GM19463 (cell line): ENCODE measurements around the gene HSBP1L1.

Source experiments
- ATAC-seq: cut with Tn5 transposase; IDR thresholded peaks from one replicate; pipeline ENCODE4 v1.9.1; 2021; ENCODE audit warnings: mild to moderate bottlenecking, moderate library complexity; ENCODE audit not compliant: unreplicated experiment

Gene HSBP1L1

GRCh38 chr18:79964330-79965118 lies at the start of gene HSBP1L1:
Gene HSBP1L1, plus strand, starts transcription at chr18:79964643. Its CDS starts 93 bp downstream, at chr18:79964736.
- ATAC-seq, result peak; percentile 52

DNA sequence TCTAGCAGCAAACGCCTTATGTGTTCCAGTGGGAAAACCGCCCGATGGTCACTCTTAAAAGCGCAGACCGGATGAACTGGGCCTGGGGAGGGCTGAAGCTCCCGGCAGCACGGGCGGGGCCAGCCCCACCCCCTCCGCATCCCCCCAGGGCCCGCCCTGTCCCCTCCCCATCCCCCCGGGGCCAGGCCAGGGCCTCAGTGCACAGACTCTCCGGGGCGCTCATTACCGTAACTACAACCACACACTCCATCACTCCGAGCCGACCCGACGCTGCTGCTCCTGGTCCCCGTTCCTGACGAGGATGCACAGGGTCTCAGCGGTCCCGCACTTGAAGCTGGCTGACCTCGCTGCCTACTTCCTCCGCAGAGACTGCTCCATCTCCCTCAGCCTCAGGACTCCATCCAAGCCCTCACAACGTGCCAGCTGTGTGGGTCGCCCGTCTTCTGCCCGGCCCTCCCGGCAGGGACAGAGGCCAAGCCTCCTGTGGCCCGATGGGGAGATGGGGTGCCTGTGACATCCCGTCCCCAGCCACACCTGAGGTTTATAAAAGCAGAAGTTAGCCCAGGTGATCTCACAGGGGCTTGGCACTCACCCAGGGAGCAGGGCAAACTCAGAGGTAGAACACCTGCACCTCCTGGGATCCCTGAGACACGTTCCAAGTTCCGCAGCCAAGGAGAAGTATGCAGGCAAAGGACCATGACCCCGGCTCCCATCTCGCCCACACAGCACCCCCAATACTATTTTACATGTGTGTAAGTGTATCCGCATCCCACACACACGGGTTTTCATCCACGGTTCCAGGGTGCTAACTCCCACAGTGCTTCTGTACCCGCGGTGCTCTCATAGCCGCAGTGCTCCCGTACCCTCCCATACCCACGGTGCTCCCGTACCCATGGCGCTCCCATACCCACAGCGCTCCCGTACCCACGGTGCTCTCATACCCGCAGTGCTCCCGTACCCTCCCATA lies 49.0 kb upstream of the HSBP1L1 start:
- no peak for ATAC-seq

GRCh38 chr18:79916128-79916494 lies 48.3 kb upstream of the HSBP1L1 start:
- ATAC-seq, result no peak

DNA sequence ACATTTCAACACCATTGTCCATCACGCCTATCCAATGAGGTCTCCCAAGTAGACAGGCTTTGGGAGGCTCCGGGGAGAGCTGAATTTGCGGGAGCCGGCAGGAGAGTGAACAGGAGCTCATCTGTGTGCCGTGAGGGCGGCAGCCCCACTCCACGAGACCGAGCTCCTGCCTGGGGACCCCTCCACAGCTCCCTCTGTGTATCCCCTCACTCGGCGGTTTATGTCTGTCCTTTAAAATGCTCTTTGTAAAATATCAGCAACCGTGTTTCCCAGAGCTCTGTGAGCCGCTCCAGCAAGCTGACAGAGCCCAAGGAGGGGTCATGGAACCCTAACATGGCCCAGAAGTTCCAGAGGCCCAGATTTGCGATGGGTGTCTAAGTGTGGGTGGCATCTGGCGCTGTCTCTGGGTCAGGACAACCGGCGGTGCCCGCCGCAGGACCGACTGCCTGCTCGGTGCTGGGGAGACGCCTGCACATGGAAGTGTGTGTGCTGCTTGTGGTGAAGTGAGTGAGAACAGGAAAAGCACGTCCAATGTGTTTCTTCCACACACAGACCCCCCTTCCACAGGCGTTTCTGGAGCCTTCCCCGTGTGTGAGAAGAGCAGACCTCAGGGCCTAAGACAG lies 47.8 kb upstream of the HSBP1L1 start:
- no peak for ATAC-seq

DNA sequence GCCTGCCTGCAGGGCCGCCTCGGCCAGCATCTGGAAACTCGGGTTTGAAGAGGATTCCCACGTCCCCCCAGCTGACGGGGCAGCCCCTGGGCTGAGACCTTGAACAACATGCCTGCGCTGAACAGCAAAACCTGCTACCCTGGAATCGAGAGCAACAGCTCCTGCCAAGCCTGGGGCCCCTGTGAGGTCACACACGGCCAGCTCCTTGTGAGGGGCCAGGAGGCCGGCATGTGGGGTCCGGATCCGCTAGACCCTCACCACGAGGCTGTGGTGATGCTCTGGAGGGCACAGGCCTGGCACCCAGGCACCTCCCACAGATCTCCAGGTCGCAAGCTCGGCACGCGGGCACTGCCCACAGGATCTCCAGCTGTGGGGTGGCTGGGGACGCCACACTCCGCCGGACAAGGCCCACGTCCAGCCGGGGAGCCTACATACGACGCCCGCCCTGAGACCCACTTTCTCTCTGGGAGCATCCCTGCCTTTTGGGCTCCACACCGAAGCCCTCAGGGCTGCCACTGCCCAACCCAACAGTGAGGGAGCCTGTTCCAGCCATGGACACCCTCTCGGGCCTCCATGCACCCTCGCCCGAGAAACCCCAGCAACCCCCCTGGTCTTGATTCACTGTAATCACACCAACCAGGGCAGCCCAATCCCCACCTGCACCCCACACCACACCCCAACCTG lies 47.1 kb upstream of the HSBP1L1 start:
- no peak for ATAC-seq

DNA sequence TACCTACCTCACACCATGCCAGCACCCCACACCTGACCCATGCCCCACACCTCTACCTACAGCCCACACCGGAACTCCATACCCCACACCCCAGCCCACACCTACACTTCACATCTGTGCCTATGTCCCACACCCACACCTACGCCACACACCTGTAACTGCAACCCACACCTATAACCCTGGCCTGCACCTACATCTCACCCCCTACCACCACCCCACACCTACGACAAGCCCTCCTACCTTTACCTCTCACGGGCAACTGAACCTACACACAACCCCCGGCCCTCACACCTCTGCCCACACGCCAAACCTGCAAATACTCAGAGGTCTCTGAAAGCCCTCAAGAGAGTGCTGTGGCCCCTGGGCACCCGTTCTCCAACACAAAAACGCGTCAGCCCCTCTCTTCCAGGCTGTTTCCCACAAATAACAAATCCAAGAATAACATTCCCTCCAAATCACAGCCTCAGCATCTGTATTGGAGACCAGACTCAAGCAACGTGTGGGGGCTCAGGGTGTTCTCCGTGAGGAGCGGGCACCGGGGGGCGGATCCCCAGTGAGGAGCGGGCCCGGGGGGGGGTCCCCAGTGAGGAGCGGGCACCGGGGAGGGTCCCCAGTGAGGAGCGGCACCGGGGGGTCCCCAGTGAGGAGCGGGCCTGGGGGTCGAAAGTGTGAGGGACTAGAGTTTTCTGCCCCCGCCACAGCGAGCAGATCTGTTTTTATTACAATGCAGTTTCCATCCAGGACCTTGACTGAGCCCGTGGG lies 46.4 kb upstream of the HSBP1L1 start:
- ATAC-seq, result no peak

DNA sequence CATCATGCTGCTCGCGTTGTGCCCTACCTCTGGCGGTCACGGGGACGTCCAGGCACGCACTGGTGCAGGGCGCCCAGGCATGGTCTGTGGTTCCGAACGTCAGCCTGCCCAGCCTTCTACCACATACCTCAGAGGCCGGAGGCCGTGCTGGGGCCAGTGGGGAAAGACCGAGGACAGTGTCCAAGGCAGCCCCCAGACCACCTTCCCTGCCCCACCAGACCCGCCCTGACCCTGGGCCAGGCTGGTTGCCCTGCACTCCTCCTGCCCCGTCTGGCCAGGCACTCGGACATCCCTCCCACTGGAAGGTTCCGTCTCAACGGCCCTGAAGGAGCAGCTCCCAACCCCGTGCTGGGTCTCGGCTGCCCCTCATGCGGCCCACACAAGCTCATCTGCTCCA lies 45.8 kb upstream of the HSBP1L1 start:
- ATAC-seq, result no peak

DNA sequence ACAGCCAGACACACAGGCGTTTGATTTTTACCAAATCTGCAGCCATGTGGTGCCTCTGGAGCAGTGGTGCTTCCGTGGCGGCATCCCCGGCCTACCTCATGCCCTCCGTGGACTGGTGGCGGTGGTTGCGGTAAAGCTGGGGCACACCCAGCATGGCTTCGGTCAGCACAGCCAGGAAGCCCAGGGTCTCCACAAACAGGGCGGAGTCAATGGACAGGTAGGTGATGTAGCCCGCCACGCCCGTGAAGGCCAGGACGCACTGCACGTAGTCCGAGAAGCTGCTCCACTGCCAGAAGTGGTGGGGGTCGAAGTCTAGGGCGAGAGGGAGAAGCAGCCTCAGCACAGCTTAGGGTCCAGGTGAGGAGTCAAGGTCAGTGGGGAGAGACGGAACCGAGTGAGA lies 45.4 kb upstream of the HSBP1L1 start:
- no peak for ATAC-seq

GRCh38 chr18:79921984-79922965 lies 42.2 kb upstream of the HSBP1L1 start:
- no peak for ATAC-seq

- no peak for ATAC-seq
Observed at GRCh38 chr18:79922971-79923411, 41.5 kb upstream of the HSBP1L1 start.

GRCh38 chr18:79923896-79924585 lies 40.4 kb upstream of the HSBP1L1 start:
- ATAC-seq, result no peak

- no peak for ATAC-seq
Observed at GRCh38 chr18:79924814-79925731, 39.4 kb upstream of the HSBP1L1 start.

- no peak for ATAC-seq
Observed at GRCh38 chr18:79926306-79926705, 38.1 kb upstream of the HSBP1L1 start.

GRCh38 chr18:79926715-79927606 lies 37.5 kb upstream of the HSBP1L1 start:
- ATAC-seq, result no peak

GRCh38 chr18:79927607-79928562 lies 36.6 kb upstream of the HSBP1L1 start:
- ATAC-seq, result no peak
